Smooth muscle cell (in vitro differentiated cells): ENCODE results near the gene MRPL40. TPM values are rescaled to one million over a fixed set of nuclear protein-coding genes. Genes with fewer than 3 reads are reported as not detected.

Experiments
- DNase-seq: peaks from one replicate; lab custom pipeline; 2025; ENCODE audit not compliant: unreplicated experiment; lab: John Stamatoyannopoulos, UW
- H2AFZ ChIP-seq: fragments of 200-600 bp; sonication (generic); 2 replicates; pipeline ENCODE4 v1.6.0; 2016; ENCODE audit warnings: antibody characterized with exemption, low read depth, mild to moderate bottlenecking
- H3F3A ChIP-seq: fragments of 200-600 bp; sonication (generic); 2 replicates; pipeline ENCODE4 v1.6.0; 2017; ENCODE audit warnings: antibody characterized with exemption, low read depth
- H3K27ac ChIP-seq: fragments of 200-600 bp; sonication (generic); 2 replicates; pipeline ENCODE4 v1.5.1; 2016; ENCODE audit warnings: low read depth, mild to moderate bottlenecking
- H3K27me3 ChIP-seq: fragments of 200-600 bp; sonication (generic); 2 replicates; pipeline ENCODE4 v1.6.1; 2016; ENCODE audit warnings: low read depth, mild to moderate bottlenecking
- H3K36me3 ChIP-seq: fragments of 200-600 bp; sonication (generic); 2 replicates; pipeline ENCODE4 v1.5.1; 2016; ENCODE audit warnings: low read depth
- H3K4me1 ChIP-seq: fragments of 200-600 bp; sonication (generic); 2 replicates; pipeline ENCODE4 v1.5.1; 2016; ENCODE audit warnings: low read depth
- H3K4me2 ChIP-seq: fragments of 200-600 bp; sonication (generic); 2 replicates; pipeline ENCODE4 v1.6.0; 2016; ENCODE audit warnings: mild to moderate bottlenecking
- H3K4me3 ChIP-seq: fragments of 200-600 bp; sonication (generic); 2 replicates; pipeline ENCODE4 v1.5.1; 2016; ENCODE audit warnings: mild to moderate bottlenecking
- H3K79me2 ChIP-seq: fragments of 200-600 bp; sonication (generic); 2 replicates; pipeline ENCODE4 v1.6.0; 2016; ENCODE audit warnings: low read depth, mild to moderate bottlenecking
- H3K9ac ChIP-seq: fragments of 200-600 bp; sonication (generic); 2 replicates; pipeline ENCODE4 v1.6.0; 2016; ENCODE audit warnings: low read depth
- H3K9me3 ChIP-seq: fragments of 200-600 bp; sonication (generic); replicated peaks from 2 replicates; pipeline ENCODE4 v1.5.1; 2016; ENCODE audit warnings: low read depth
- H4K20me1 ChIP-seq: fragments of 200-600 bp; sonication (generic); 2 replicates; pipeline ENCODE4 v1.6.0; 2016; ENCODE audit warnings: low read depth
- WGBS: methylation state at CpG from one replicate; pipeline ENCODE4 v1.1.7; 2016; ENCODE audit warnings: low lambda C conversion rate; 5-methylcytosine and 5-hydroxymethylcytosine counted together
- polyA plus RNA-seq: library from polyadenylated mRNA; unstranded; fragments of >200 nt; fragmentation: Nextera tagmentation; extraction: Ambion mirVana; gene quantifications from 2 replicates; pipeline ENCODE4 v1.2.1, GENCODE V29; 2016
- total RNA-seq: library from RNA; depleted of rRNA; stranded (reverse); fragments of >200 nt; gene quantifications from 2 replicates; pipeline ENCODE4 v1.2.3, GENCODE V29; 2014
- TF ChIP-seq, protein P1 (sequence below): fragments of 200-600 bp; sonication (generic); IDR thresholded peaks from 2 replicates; pipeline ENCODE4 v1.5.1; 2017; ENCODE audit warnings: borderline replicate concordance, mild to moderate bottlenecking, antibody characterized with exemption; ENCODE audit not compliant: insufficient read depth, poor library complexity, severe bottlenecking

The MRPL40 gene
- total and polyA plus RNA-seq, 2 experiments from 2014 or later, result 30.4 to 54.8 TPM

DNA sequence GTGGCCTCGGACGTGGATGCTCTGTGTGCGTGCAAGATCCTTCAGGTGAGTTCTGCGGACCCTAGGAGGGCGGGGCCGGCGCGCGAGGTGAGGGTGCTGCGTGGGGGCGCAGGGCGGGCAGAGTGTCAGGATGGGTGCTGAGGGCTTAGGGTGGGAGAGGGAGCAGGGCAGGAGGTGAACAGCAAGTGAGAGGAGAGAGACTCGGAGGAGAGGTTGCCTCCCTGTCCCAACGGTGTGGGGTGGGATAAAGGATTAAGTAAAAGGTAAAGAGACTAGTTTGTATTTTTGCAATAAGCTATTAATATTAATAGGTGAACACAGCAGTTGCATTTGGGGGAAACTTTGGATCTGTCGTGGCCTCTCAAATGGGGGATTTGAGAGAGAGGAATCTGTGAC, 47.8 kb downstream of the MRPL40 start:
- no peaks in the 10 kb centered on the region for H3K27me3 ChIP-seq
- no peaks in the 10 kb centered on the region for H3K36me3 ChIP-seq
- TF ChIP-seq, protein P1, sequence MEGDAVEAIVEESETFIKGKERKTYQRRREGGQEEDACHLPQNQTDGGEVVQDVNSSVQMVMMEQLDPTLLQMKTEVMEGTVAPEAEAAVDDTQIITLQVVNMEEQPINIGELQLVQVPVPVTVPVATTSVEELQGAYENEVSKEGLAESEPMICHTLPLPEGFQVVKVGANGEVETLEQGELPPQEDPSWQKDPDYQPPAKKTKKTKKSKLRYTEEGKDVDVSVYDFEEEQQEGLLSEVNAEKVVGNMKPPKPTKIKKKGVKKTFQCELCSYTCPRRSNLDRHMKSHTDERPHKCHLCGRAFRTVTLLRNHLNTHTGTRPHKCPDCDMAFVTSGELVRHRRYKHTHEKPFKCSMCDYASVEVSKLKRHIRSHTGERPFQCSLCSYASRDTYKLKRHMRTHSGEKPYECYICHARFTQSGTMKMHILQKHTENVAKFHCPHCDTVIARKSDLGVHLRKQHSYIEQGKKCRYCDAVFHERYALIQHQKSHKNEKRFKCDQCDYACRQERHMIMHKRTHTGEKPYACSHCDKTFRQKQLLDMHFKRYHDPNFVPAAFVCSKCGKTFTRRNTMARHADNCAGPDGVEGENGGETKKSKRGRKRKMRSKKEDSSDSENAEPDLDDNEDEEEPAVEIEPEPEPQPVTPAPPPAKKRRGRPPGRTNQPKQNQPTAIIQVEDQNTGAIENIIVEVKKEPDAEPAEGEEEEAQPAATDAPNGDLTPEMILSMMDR, result no peak
- H3F3A ChIP-seq, result no peaks in the 10 kb centered on the region
- WGBS, result 4% methylated on average over 3 of the region's 15 CpGs
- H3K4me3 ChIP-seq, result peak overlapping the region; percentile 91
- no peak overlapping the region for H3K27ac ChIP-seq
- DNase-seq, result no peak
- peaks cover 18% of the 10 kb centered on the region for H3K4me1 ChIP-seq
- peak overlapping the region; percentile 97 for H2AFZ ChIP-seq
- peak overlapping the region; percentile 50 for H3K9ac ChIP-seq
- H3K79me2 ChIP-seq, result peaks cover 43% of the 10 kb centered on the region
- H4K20me1 ChIP-seq, result peaks cover 33% of the 10 kb centered on the region
- no peaks in the 10 kb centered on the region for H3K9me3 ChIP-seq
- H3K4me2 ChIP-seq, result peak overlapping the region; percentile 87

DNA sequence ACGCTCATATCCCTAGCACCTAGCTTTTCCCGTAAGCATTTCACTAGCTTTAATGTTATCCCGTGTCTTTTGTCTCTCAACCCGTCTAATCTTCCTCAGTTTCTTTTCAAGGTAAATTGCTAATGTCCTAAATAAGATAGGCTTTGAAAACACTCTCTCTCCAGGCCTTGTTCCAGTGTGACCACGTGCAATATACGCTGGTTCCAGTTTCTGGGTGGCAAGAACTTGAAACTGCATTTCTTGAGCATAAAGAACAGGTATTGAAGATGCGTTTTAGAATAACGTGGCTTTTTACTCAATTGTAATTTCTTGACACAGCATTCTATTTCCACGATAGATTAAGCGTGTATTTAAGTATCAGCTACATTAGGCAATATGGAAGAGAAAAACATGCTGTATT, 48.4 kb downstream of the MRPL40 start:
- Histone ChIP-seq H3K9ac (no peak overlapping the region), H3K4me3 (no peak overlapping the region)

GRCh38 chr22:19482297-19482696, 50.0 kb downstream of the MRPL40 start:
- peaks cover 13% of the 10 kb centered on the region for H4K20me1 ChIP-seq
- no peaks in the 10 kb centered on the region for H3F3A ChIP-seq
- no peaks in the 10 kb centered on the region for H3K9me3 ChIP-seq
- H3K9ac ChIP-seq, result no peak overlapping the region
- WGBS, result 97% methylated on average over 9 of the region's 9 CpGs
- no peaks in the 10 kb centered on the region for H3K36me3 ChIP-seq
- H3K4me2 ChIP-seq, result no peak overlapping the region
- no peak overlapping the region for H2AFZ ChIP-seq
- no peak overlapping the region for H3K27ac ChIP-seq
- H3K27me3 ChIP-seq, result no peaks in the 10 kb centered on the region
- peaks cover 17% of the 10 kb centered on the region for H3K4me1 ChIP-seq
- peaks cover 21% of the 10 kb centered on the region for H3K79me2 ChIP-seq
- DNase-seq, result no peak
- no peak overlapping the region for H3K4me3 ChIP-seq
- TF ChIP-seq, protein P1, result no peak

More for the DNA sequence above, 48.4 kb downstream of the MRPL40 start:
- Histone ChIP-seq H2AFZ (no peak overlapping the region), H3F3A (no peaks in the 10 kb centered on the region), H3K79me2 (peaks cover 37% of the 10 kb centered on the region), H3K27ac (no peak overlapping the region), H3K9me3 (no peaks in the 10 kb centered on the region), H3K4me2 (peak overlapping the region; percentile 87), H3K36me3 (no peaks in the 10 kb centered on the region), H3K27me3 (no peaks in the 10 kb centered on the region), H3K4me1 (peaks cover 18% of the 10 kb centered on the region), H4K20me1 (peaks cover 27% of the 10 kb centered on the region)
- TF ChIP-seq, protein P1, result no peak
- no peak for DNase-seq
- WGBS, result 81% methylated on average over 10 of the region's 10 CpGs

- WGBS, result 93% methylated on average over 8 of the region's 8 CpGs
- DNase-seq, result no peak
- no peaks in the 10 kb centered on the region for H3K36me3 ChIP-seq
- H2AFZ ChIP-seq, result no peak overlapping the region
- H4K20me1 ChIP-seq, result no peaks in the 10 kb centered on the region
- no peak overlapping the region for H3K27ac ChIP-seq
- TF ChIP-seq, protein P1, result no peak
- peaks cover 8% of the 10 kb centered on the region for H3K79me2 ChIP-seq
- no peaks in the 10 kb centered on the region for H3K9me3 ChIP-seq
- H3K4me3 ChIP-seq, result no peak overlapping the region
- H3K4me2 ChIP-seq, result no peak overlapping the region
- no peaks in the 10 kb centered on the region for H3K27me3 ChIP-seq
- H3K9ac ChIP-seq, result no peak overlapping the region
- no peaks in the 10 kb centered on the region for H3F3A ChIP-seq
- H3K4me1 ChIP-seq, result peaks cover 8% of the 10 kb centered on the region
These were observed 51.3 kb downstream of the MRPL40 start for GRCh38 chr22:19483481-19484244.
